ENCODE data around the gene NCF2.

GRCh38 chr1:183553764-183554163 lies 36.5 kb downstream of the NCF2 start:
- TF ChIP-seq CTCF (IDR thresholded peaks at IDR 0.05; ENCODE audit: low read depth, low read length) = no peak
- no peak for TF ChIP-seq EZH2phosphoT487 (IDR thresholded peaks at IDR 0.05; ENCODE audit: low read depth)

All from OCI-LY3 (cell line).